NCI-H526 (cell line): ENCODE results near the gene VAX1.
A peak's percentile ranks its signal among the peaks of the same experiment; 100 is the strongest.

ENCODE experiments used
- DNase-seq, 2 experiments: peaks; one replicate each; lab custom pipeline; 2025; lab: John Stamatoyannopoulos, UW

VAX1 gene

DNA sequence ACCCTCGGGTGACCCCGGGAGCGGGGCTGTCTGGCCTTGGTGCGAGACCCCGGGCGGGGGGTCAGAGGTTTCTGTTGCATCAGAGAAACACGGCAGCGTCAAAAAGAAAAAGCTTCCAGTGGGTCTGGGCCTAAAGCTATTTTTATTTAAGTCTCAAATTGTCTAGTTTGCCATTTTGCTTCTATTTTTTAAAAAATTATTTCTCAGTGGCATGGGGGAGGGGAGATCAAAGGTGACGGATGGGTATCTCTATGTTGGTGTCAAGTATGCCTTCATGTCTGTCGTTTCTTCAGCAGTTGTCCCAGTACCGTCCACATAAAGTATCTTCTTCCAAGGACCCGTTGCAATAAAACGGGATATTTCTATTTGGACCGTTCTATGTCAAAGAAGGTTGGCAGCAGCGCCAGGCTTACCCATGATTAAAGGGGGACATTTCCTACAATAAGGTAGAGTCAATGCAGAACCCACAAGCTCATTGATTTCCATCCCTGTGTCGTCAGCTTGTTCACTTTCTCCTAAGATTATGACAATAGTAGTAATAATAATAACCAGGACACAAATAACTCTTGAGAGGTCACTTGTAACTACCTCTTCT is 26.0 kb upstream of the VAX1 start:
- DNase-seq, result no peak

GRCh38 chr10:117163061-117163953 is 25.2 kb upstream of the VAX1 start:
- DNase-seq, result peak in 1 of 2 experiments; percentile 58

GRCh38 chr10:117162093-117163060 is 24.3 kb upstream of the VAX1 start:
- DNase-seq, result peak in 1 of 2 experiments; percentile 56

DNA sequence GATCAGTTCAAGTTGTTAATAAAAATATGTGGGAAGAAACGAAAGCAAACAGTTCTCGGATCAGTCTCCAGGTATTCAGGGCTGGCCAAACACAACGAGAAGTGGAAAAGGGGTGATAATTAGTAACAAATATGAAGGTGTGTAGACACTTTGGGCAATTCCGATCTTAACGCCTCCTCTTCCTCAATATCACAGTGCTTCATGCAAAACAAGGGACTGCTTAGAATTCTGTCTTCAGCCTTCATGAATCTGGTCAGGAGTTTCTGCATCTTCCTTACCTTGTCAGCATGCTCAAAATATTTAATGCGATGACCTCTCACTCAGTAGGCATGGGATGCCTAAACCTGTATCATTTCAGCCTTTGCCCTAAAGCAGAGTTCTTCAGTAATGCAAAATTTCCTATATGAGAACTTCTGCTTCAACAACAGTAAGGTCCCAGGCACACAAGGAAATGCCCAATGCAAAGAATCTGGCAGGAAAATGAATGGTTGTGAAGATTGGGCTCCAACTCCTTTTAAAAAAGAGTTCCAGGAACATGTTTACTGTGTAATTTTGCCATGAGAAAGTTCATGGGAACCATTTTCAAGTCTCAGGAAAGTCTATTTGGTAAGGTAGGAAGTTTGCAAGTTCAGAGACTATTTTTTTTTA is 23.4 kb upstream of the VAX1 start:
- DNase-seq, result no peak

DNA sequence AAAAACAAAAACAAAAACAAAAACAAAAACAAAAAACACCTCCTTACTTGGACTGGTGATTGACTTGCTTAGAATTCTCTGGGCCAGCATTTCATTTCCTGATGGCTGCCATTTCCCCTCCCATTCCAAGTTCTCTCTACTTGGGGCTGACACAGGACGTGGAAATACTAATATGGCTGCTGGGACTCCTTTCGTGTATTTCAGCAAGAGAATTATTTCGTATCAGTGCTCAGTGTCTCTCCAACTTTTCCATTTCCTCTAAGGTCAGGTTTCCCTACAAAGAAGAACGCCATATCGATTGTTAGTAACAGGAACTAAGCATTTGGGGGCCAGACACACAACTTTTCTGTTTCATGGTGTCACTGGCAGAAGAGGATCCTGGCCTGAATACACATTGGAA is 22.5 kb upstream of the VAX1 start:
- no peak for DNase-seq

- no peak for DNase-seq
Observed at GRCh38 chr10:117159390-117159789, 21.3 kb upstream of the VAX1 start.

GRCh38 chr10:117158297-117158696 is 20.2 kb upstream of the VAX1 start:
- no peak for DNase-seq

DNA sequence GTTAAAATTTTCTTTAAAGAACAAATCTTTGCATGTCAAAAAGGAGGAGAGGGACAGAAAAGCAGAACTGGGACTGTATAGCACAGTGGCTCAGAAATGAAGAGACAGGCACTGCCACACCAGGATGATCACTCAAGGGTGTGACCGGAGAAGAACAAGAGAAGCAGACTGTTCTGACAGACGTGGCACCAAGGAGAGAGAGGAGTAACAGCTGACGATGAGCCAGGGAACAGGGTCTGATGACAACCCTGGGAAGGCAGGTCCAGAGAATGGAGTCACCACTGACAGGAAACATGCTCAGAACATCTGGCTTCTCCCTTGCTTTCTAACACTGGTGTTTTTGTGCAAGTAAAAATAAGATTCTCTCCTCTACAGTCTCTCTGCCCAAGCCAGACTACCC is 14.6 kb upstream of the VAX1 start:
- DNase-seq, result no peak

- DNase-seq, result no peak
Observed at GRCh38 chr10:117148284-117148683, 10.2 kb upstream of the VAX1 start.

GRCh38 chr10:117145019-117145418 is 6.9 kb upstream of the VAX1 start:
- DNase-seq, result no peak

DNA sequence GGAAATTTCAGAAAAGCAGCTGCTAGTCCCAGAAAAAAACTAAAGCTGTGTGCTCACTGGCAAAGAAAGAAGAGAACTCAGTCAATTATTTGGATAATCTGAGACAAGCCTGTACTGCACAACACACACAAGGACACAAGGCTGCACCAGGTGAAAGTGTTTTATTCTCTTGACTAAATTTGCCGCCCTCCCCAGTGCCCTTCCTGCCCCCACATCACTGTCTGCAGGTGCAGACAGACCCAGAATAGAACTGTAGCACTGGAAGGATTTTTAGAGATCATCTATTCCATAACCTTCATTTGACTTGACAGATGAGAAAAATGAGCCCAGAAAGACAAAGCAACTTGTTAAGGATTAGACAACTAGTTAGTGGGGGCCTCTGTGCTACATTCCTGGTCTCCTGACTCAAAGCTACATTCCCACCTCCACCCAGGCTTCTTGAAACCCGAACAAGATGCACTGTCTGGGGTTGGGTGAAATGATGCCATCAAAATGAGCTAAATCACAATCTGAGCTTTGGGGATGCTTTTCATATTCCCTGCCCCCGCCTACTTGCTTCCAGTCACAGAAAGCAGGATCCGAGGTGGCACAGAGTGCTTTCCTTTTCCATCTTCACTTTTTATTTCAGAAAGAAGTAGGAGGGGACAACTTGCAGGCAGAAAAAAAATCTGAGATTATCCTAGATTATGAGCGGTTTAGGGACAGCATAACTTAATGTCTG is 5.2 kb upstream of the VAX1 start:
- no peak for DNase-seq

GRCh38 chr10:117140525-117140902 is 2.4 kb upstream of the VAX1 start:
- no peak for DNase-seq

GRCh38 chr10:117139581-117140524 is 1.8 kb upstream of the VAX1 start:
- DNase-seq, result no peak

DNA sequence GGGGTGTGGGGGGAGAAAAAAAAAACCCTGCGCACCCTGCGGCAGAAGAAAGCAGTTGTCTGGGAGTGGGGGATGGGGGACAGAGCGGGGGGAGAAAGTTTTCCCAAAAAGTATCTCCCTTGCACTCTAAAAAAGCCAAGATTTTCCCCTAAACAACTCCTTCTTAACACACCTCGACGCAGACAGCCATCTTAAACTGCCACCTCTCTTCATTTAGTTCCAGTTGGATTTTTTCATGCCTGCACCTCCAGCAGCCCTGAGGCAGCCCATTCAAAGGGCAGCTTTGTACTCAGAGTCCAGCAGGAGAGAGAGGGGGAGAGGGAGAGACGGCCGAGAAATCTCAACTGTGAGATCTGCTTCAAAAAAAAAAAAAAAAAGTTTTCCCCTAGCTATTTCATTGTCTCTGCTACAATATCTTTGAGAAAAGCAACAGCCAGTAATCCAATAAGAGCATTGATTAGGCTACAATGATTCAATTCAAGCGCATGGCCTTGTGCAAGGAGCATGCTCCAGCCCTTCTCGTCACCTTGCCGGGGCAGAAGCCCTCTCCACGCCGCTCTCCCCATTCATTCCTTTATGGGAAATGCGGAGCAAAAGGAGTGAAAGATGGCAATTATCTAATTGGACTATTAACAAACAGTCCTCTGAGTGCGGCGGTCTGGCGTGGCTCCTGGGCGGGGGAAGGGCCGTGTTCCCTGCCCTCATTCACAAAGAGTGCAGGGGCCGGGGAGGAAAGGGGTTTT is 939 bp upstream of the VAX1 start:
- DNase-seq, result peak; percentile 23 to 35

GRCh38 chr10:117137031-117137910 is 799 bp downstream of the VAX1 start:
- DNase-seq, result peak in 1 of 2 experiments; percentile 66

- no peak for DNase-seq
Observed at GRCh38 chr10:117136391-117136975, 1.6 kb downstream of the VAX1 start.

GRCh38 chr10:117135480-117136140 is 2.5 kb downstream of the VAX1 start:
- DNase-seq, result no peak
